GM23248 (cell line): ENCODE measurements around the gene CD300H.

Experiments used
- EZH2 ChIP-seq: fragments of 200-600 bp; sonication (generic); IDR thresholded peaks from 2 replicates; pipeline ENCODE4 v1.6.1; 2018; ENCODE audit warnings: antibody characterized with exemption, mild to moderate bottlenecking; ENCODE audit not compliant: insufficient read depth, poor library complexity, severe bottlenecking
- EZH2phosphoT487 ChIP-seq: fragments of 200-600 bp; sonication (generic); IDR thresholded peaks from 2 replicates; pipeline ENCODE4 v1.6.1; 2018; ENCODE audit warnings: antibody characterized with exemption, moderate library complexity, mild to moderate bottlenecking, low read depth; ENCODE audit not compliant: insufficient read depth

DNA sequence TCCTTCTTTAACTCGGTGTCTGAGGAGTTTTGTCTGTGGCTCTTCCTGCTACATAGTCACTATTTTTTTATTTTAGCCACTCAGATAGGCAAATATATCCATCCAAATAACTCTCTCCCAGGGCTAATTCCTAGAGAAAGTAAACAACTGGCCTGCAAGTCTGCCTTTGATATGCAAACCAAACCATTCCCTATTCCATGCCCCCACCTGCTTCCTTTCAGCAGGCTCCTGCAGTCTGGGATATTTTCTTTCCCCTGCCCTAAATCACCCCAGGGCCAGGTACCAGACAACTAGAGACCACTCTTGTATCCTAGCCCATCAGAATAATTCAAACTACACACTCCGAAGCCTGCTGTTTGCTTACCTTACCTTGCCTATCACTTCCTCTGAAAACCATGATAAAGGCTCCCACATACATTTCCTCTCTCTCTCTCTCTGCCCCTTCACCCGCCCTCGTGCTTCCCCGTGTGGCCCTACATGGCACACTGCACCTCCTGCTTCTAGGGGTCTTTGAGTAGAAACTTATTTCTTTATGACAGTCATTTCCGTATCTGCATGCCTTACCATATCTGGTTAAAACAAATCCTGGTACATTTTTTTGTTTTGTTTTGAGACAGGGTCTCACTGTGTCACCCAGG lies 8.3 kb downstream of the CD300H start:
- TF ChIP-seq EZH2phosphoT487 (no peak), EZH2 (no peak)
